Measurements from ENCODE around the gene LEAP2. TPM values are rescaled to one million over a fixed set of nuclear protein-coding genes. Genes with fewer than 3 reads are reported as not detected.
"Not testable (repeated sequence)": the region's sequence is repeated elsewhere in the genome, so short reads cannot be mapped to it uniquely, and the experiment has no call there.

Gene LEAP2
- polyA plus RNA-seq, 1 experiment, result 0.31 TPM

DNA sequence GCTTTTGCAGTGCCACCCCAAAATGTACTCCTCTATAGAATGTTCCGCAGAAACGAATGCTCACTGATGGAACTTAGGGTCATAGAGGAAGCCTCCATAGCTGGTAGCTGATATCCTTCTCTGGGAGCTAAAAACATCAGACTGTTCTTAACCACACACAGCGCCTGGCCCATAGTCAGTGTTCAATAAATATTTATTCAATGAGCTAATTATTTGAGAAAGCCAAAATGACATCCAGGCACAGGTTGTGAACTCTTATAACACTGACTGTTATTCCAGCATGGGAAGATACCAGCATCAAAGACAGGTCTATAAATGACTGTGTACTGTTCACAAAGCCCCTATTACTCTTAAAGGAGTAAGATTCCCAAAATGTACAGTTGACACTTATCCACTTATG, 20.1 kb upstream of the LEAP2 start:
- Histone ChIP-seq H3K4me3 (ENCODE audit: low read depth, low read length) (no peak overlapping the region), H3K27me3 (ENCODE audit: control insufficient read depth, insufficient read depth, low read length) (no peaks in the 10 kb centered on the region), H3K36me3 (ENCODE audit: control insufficient read depth, insufficient read depth, low read length) (no peaks in the 10 kb centered on the region)
- TF ChIP-seq, protein P1, sequence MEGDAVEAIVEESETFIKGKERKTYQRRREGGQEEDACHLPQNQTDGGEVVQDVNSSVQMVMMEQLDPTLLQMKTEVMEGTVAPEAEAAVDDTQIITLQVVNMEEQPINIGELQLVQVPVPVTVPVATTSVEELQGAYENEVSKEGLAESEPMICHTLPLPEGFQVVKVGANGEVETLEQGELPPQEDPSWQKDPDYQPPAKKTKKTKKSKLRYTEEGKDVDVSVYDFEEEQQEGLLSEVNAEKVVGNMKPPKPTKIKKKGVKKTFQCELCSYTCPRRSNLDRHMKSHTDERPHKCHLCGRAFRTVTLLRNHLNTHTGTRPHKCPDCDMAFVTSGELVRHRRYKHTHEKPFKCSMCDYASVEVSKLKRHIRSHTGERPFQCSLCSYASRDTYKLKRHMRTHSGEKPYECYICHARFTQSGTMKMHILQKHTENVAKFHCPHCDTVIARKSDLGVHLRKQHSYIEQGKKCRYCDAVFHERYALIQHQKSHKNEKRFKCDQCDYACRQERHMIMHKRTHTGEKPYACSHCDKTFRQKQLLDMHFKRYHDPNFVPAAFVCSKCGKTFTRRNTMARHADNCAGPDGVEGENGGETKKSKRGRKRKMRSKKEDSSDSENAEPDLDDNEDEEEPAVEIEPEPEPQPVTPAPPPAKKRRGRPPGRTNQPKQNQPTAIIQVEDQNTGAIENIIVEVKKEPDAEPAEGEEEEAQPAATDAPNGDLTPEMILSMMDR (IDR thresholded peaks at IDR 0.05; ENCODE audit: insufficient read depth, low read depth, low read length), result no peak
- CTCF ChIA-PET, result interaction anchor here (3.5 to 3.7 kb wide), 2 partner anchors 12 to 23 kb away, joined by 13 to 15 read pairs; partner anchors contain the start of genes GDF9, SHROOM1 and UQCRQ
- DNase-seq (ENCODE audit: low read depth), result no peak
- POLR2A ChIA-PET, result no interaction called here

DNA sequence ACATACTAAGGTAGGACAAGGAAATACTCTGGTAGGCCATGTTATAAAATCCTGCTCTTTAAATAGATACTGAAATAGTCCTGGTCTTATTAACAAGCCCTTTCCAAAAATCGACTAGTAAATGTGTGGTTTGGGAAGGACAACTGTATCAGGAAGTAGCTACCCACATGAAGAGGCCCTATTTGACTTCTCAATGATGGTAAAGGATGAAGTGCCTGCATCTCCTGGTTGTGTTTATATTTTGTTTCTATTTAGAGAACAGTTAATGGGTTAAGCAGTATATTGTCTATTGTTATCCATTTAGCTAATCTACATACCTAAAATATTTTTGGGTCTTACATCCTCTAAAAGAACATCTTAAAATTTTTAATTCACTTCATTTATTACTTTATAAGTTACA, 19.7 kb upstream of the LEAP2 start:
- DNase-seq (ENCODE audit: low read depth), result no peak
- Histone ChIP-seq H3K36me3 (ENCODE audit: control insufficient read depth, insufficient read depth, low read length) (no peaks in the 10 kb centered on the region), H3K27me3 (ENCODE audit: control insufficient read depth, insufficient read depth, low read length) (no peaks in the 10 kb centered on the region), H3K4me3 (ENCODE audit: low read depth, low read length) (no peak overlapping the region)
- ChIA-PET CTCF (interaction anchor here (1.2 to 3.7 kb wide), 3 partner anchors 12 to 29 kb away, joined by 3 to 15 read pairs (median 13); partner anchors contain the start of genes GDF9, SHROOM1 and UQCRQ), POLR2A (no interaction called here)
- TF ChIP-seq, protein P1 (IDR thresholded peaks at IDR 0.05; ENCODE audit: insufficient read depth, low read depth, low read length), result no peak

DNA sequence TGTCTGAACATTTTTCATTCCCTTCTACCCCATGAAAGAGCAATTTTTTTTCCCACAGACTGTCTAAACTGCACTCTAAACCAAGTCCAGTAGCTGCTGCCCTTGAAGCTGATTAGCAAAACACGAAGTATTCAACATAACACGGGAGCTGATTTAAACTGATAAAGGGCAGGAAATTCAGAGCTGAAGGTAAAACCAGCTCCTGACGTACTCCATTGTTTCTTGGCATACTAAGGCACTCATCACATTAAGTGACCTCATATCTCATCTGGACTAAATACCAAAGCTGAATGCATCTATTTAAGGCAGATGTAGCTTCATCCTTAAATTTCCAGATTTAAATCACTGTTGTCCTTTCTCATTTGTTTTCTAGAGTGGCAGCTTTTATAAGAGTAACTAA, 19.2 kb upstream of the LEAP2 start:
- H3K27me3 ChIP-seq (ENCODE audit: control insufficient read depth, insufficient read depth, low read length), result no peaks in the 10 kb centered on the region
- TF ChIP-seq, protein P1 (IDR thresholded peaks at IDR 0.05; ENCODE audit: insufficient read depth, low read depth, low read length), result no peak
- no peak overlapping the region for H3K4me3 ChIP-seq (ENCODE audit: low read depth, low read length)
- ChIA-PET CTCF (interaction anchor here (0.7 to 3.7 kb wide), 4 partner anchors 11 to 29 kb away, joined by 3 to 15 read pairs (median 8); partner anchors contain the start of genes GDF9, SHROOM1 and UQCRQ), POLR2A (no interaction called here)
- H3K36me3 ChIP-seq (ENCODE audit: control insufficient read depth, insufficient read depth, low read length), result no peaks in the 10 kb centered on the region
- no peak for DNase-seq (ENCODE audit: low read depth)

DNA sequence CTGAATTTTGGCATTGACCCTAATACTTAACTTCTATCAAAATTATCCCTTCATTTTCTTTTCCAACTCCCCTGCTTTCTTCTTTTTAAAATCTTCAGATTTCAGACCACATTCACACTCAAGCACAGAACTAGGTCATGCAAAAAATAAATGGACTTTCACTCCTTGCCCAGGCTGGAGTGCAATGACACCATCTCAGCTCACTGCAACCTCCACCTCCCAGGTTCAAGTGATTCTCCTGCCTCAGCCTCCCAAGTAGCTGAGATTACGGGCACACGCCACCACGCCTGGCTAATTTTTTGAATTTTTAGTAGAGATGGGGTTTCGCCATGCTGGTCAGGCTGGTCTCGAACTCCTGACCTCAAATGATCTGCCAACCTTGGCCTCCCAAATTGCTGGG, 18.5 kb upstream of the LEAP2 start:
- H3K4me3 ChIP-seq (ENCODE audit: low read depth, low read length); POLR2A ChIA-PET: not testable (repeated sequence)
- CTCF ChIA-PET, result interaction anchor here (0.6 to 3.7 kb wide), 5 partner anchors 11 to 44 kb away, joined by 3 to 15 read pairs (median 3); partner anchors contain the start of genes GDF9, SHROOM1 and UQCRQ

DNA sequence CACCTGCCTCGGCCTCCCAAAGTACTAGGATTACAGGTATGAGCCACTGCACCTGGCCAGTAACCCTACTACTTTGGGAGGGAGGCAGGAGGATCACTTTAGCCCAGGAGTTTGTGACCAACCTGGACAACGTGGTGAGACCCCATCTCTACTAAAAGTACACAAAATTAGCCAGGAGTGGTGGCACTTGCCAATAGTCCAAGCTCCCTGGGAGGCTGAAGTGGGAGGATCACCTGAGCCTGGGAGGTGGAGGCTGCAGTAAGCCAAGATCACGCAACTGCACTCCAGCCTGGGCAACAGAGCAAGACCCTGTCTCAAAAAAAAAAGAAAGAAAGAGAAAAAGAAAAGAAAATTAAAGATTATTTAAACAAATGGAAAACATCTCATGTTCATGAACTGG, 17.5 kb upstream of the LEAP2 start:
- DNase-seq (ENCODE audit: low read depth), result no peak
- ChIA-PET POLR2A (no interaction called here), CTCF (interaction anchor here (3.7 kb wide), 1 partner anchor 10 kb away, joined by 15 read pairs; the partner anchor contains the start of genes GDF9 and UQCRQ)
- Histone ChIP-seq H3K27me3 (ENCODE audit: control insufficient read depth, insufficient read depth, low read length) (no peaks in the 10 kb centered on the region), H3K36me3 (ENCODE audit: control insufficient read depth, insufficient read depth, low read length) (no peaks in the 10 kb centered on the region), H3K4me3 (ENCODE audit: low read depth, low read length) (no peak overlapping the region)
- TF ChIP-seq, protein P1 (IDR thresholded peaks at IDR 0.05; ENCODE audit: insufficient read depth, low read depth, low read length), result no peak

More for the DNA sequence above, 18.5 kb upstream of the LEAP2 start:
- not testable (repeated sequence) for H3K36me3 ChIP-seq (ENCODE audit: control insufficient read depth, insufficient read depth, low read length); DNase-seq (ENCODE audit: low read depth); H3K27me3 ChIP-seq (ENCODE audit: control insufficient read depth, insufficient read depth, low read length)

All from BJ (cell line).